Measurements from ENCODE around the gene IL4R. TPM values are rescaled to one million over a fixed set of nuclear protein-coding genes. Genes with fewer than 3 reads are reported as not detected.

IL4R gene
- total RNA-seq, 1 donor from 2014 or later, result 34.5 TPM

DNA sequence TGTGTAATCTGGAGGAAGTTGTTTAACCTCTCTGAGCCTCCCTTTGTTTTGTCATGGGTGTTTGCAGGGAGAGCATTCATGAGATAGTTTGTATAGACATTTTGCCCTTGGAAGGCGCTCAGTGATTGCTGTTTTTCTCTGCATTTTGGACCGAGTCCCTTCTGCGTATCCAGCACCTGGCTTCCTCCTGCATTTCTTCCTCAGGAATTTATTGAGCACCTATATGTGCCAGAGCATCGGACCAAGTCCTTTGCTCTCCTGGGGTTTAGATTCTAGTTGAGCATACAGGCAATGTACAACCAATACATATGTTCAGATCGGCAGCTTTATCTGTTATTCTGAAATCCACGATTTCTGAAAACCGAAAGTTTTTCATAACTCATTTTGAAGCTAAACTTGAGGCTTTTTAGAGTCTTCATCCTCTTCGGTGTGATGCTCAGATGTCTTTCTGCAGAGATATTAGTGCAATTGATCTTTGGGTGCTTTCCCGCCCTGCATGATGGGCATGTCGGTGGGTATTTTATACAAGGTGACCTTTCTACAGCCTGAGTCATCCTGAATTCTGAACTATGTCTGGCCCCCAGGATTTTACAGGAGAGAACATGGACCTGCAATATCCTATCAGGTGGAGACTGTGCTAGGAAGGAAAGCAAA, 4.1 kb downstream of the IL4R start:
- peaks cover 2% of the 10 kb centered on the region for H3K36me3 Mint-ChIP-seq (ENCODE audit: unreplicated experiment)
- H3K27me3 Mint-ChIP-seq (ENCODE audit: unreplicated experiment), result no peaks in the 10 kb centered on the region
- no peak overlapping the region for H3K4me3 Mint-ChIP-seq (ENCODE audit: unreplicated experiment)
- H3K4me1 Mint-ChIP-seq (ENCODE audit: unreplicated experiment), result peaks cover 58% of the 10 kb centered on the region
- DNase-seq (ENCODE audit: extremely low spot score, unreplicated experiment), result no peak
- no peak for TF ChIP-seq CTCF (IDR thresholded peaks at IDR 0.05)
- peak overlapping the region; percentile 74 for H3K27ac Mint-ChIP-seq (ENCODE audit: unreplicated experiment)
- no peaks in the 10 kb centered on the region for H3K9me3 Mint-ChIP-seq (ENCODE audit: unreplicated experiment)

DNA sequence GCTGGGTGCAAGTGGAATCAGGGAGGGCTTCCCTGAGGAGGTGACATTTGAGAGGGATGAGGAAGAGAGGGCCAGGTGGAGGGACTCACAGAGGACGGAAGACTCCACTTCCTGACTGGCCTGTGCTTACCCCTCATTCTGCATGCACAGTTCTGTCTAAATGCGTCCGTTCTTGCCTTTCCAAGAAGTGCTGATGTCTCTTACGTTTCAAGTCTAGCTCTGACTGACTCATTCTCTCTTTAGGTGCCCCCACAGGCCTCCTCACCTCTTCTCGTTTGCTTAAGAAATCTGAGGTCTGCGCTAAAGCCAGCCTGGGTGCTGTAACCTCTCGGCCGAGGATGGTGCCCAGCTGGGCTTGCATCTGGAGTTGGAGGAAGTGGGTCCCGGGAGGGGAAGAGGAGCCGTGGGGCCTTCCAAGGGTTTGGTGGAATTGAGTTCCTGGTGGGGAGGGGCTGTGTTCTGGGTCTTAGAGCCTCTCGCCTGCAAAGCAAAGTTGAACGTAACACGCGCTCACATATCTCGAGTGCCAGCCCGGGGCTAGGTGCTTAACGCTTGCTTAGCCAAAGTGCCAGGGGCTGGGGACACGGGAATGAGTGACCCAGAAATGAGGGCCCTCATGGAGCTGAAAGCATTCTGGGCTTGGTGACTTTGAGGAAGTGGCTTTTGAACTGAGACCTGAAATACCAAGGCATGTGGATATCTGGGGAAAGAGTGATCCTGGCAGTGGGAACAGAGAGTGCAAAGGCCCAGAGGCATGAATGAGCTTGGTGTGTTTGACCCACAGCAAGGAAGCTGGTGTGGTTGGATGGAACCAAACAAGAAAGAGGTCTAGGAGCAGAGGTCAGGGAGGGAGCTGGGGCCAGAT, 4.8 kb downstream of the IL4R start:
- H3K9me3 Mint-ChIP-seq (ENCODE audit: unreplicated experiment), result no peaks in the 10 kb centered on the region
- DNase-seq (ENCODE audit: extremely low spot score, unreplicated experiment), result no peak
- H3K4me1 Mint-ChIP-seq (ENCODE audit: unreplicated experiment), result peaks cover 54% of the 10 kb centered on the region
- H3K27me3 Mint-ChIP-seq (ENCODE audit: unreplicated experiment), result no peaks in the 10 kb centered on the region
- peaks cover 2% of the 10 kb centered on the region for H3K36me3 Mint-ChIP-seq (ENCODE audit: unreplicated experiment)
- H3K4me3 Mint-ChIP-seq (ENCODE audit: unreplicated experiment), result no peak overlapping the region
- H3K27ac Mint-ChIP-seq (ENCODE audit: unreplicated experiment), result peak overlapping the region; percentile 74
- no peak for TF ChIP-seq CTCF (IDR thresholded peaks at IDR 0.05)

DNA sequence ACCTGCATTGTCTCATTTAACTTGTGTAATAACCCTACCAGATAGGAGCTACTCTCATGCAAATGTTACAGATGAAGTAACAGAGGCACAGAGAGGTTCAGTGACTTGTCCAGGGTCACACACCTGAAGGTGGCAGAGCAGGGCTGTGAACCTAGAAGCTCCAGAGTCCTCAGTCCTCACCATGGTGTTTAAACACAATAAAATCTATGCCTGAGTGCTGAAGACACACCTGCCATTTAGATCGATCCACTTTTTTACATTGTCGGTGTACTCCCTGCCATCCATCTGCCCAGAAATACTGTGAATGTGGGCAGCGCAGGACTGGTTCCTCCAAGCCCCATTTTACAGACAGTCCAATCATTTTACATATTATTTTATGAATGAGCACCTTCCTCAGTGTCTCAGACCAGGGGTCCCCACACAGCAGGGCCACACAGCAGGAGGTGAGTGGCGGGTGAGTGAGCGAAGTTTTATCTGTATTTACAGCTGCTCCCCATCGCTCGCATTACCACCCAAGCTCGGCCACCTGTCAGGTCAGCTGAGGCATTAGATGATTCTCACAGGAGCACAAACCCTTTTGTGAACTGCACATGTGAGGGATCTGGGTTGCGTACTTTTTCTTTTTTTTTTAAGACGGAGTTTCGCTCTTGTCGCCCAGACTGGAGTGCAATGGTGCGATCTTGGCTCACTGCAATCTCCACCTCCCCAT, 5.6 kb downstream of the IL4R start:
- H3K27me3 Mint-ChIP-seq (ENCODE audit: unreplicated experiment), result no peaks in the 10 kb centered on the region
- H3K9me3 Mint-ChIP-seq (ENCODE audit: unreplicated experiment), result no peaks in the 10 kb centered on the region
- peaks cover 2% of the 10 kb centered on the region for H3K36me3 Mint-ChIP-seq (ENCODE audit: unreplicated experiment)
- peaks cover 55% of the 10 kb centered on the region for H3K4me1 Mint-ChIP-seq (ENCODE audit: unreplicated experiment)
- DNase-seq (ENCODE audit: extremely low spot score, unreplicated experiment), result no peak
- peak overlapping the region; percentile 74 for H3K27ac Mint-ChIP-seq (ENCODE audit: unreplicated experiment)
- TF ChIP-seq CTCF (IDR thresholded peaks at IDR 0.05), result no peak
- H3K4me3 Mint-ChIP-seq (ENCODE audit: unreplicated experiment), result no peak overlapping the region

GRCh38 chr16:27320261-27321012, 6.7 kb downstream of the IL4R start:
- DNase-seq (ENCODE audit: extremely low spot score, unreplicated experiment), result no peak
- H3K9me3 Mint-ChIP-seq (ENCODE audit: unreplicated experiment), result no peaks in the 10 kb centered on the region
- peaks cover 2% of the 10 kb centered on the region for H3K36me3 Mint-ChIP-seq (ENCODE audit: unreplicated experiment)
- H3K27me3 Mint-ChIP-seq (ENCODE audit: unreplicated experiment), result no peaks in the 10 kb centered on the region
- no peak overlapping the region for H3K4me3 Mint-ChIP-seq (ENCODE audit: unreplicated experiment)
- TF ChIP-seq CTCF (IDR thresholded peaks at IDR 0.05), result no peak
- peaks cover 47% of the 10 kb centered on the region for H3K4me1 Mint-ChIP-seq (ENCODE audit: unreplicated experiment)
- H3K27ac Mint-ChIP-seq (ENCODE audit: unreplicated experiment), result peak overlapping the region; percentile 28
